ENCODE measurements around the gene TAS2R38.

Gene TAS2R38

GRCh38 chr7:141976524-141977245 lies 3.1 kb upstream of the TAS2R38 start:
- DNase-seq (ENCODE audit: low read depth in 2 of 2, low spot score in 1 of 2), result no peak

GRCh38 chr7:141975806-141976523 lies 2.4 kb upstream of the TAS2R38 start:
- peak; percentile 21 to 40 for DNase-seq (ENCODE audit: low read depth in 2 of 2, low spot score in 1 of 2)

- no peak for DNase-seq (ENCODE audit: low read depth in 2 of 2, low spot score in 1 of 2)
Measured at GRCh38 chr7:141974831-141975230, 1.3 kb upstream of the TAS2R38 start.

GRCh38 chr7:141960687-141961422 lies 12.7 kb downstream of the TAS2R38 start:
- DNase-seq (ENCODE audit: low read depth in 2 of 2, low spot score in 1 of 2), result no peak

GRCh38 chr7:141956084-141956483 lies 17.5 kb downstream of the TAS2R38 start:
- no peak for DNase-seq (ENCODE audit: low read depth in 2 of 2, low spot score in 1 of 2)

GRCh38 chr7:141954334-141954733 lies 19.2 kb downstream of the TAS2R38 start:
- DNase-seq (ENCODE audit: low read depth in 2 of 2, low spot score in 1 of 2), result no peak

GRCh38 chr7:141952461-141952860 lies 21.1 kb downstream of the TAS2R38 start:
- no peak for DNase-seq (ENCODE audit: low read depth in 2 of 2, low spot score in 1 of 2)

- no peak for DNase-seq (ENCODE audit: low read depth in 2 of 2, low spot score in 1 of 2)
Measured at GRCh38 chr7:141950806-141951205, 22.8 kb downstream of the TAS2R38 start.

- no peak for DNase-seq (ENCODE audit: low read depth in 2 of 2, low spot score in 1 of 2)
Measured at GRCh38 chr7:141949911-141950310, 23.7 kb downstream of the TAS2R38 start.

GRCh38 chr7:141949451-141949850 lies 24.1 kb downstream of the TAS2R38 start:
- DNase-seq (ENCODE audit: low read depth in 2 of 2, low spot score in 1 of 2), result no peak

GRCh38 chr7:141949021-141949420 lies 24.6 kb downstream of the TAS2R38 start:
- DNase-seq (ENCODE audit: low read depth in 2 of 2, low spot score in 1 of 2), result no peak

GRCh38 chr7:141946796-141947195 lies 26.8 kb downstream of the TAS2R38 start, which contains the start of gene CLEC5A:
Gene CLEC5A, minus strand, starts transcription at chr7:141946974. Its CDS starts 682 bp downstream, at chr7:141946292.
- DNase-seq (ENCODE audit: low read depth in 2 of 2, low spot score in 1 of 2), result no peak

- no peak for DNase-seq (ENCODE audit: low read depth in 2 of 2, low spot score in 1 of 2)
Measured at GRCh38 chr7:141945356-141945755, 28.2 kb downstream of the TAS2R38 start.

GRCh38 chr7:141944811-141945210 lies 28.8 kb downstream of the TAS2R38 start:
- no peak for DNase-seq (ENCODE audit: low read depth in 2 of 2, low spot score in 1 of 2)

- no peak for DNase-seq (ENCODE audit: low read depth in 2 of 2, low spot score in 1 of 2)
Measured at GRCh38 chr7:141943846-141944245, 29.7 kb downstream of the TAS2R38 start.

GRCh38 chr7:141941075-141941474 lies 32.5 kb downstream of the TAS2R38 start:
- no peak for DNase-seq (ENCODE audit: low read depth in 2 of 2, low spot score in 1 of 2)

GRCh38 chr7:141930211-141930610 lies 43.4 kb downstream of the TAS2R38 start:
- DNase-seq (ENCODE audit: low read depth in 2 of 2, low spot score in 1 of 2), result no peak

GRCh38 chr7:141928845-141929195 lies 44.8 kb downstream of the TAS2R38 start:
- no peak for DNase-seq (ENCODE audit: low read depth in 2 of 2, low spot score in 1 of 2)

- DNase-seq (ENCODE audit: low read depth in 2 of 2, low spot score in 1 of 2), result no peak
Measured at GRCh38 chr7:141928146-141928844, 45.3 kb downstream of the TAS2R38 start.
